Loucy (cell line): ENCODE measurements around the gene PRPH.

Experiments
- EZH2phosphoT487 ChIP-seq: fragments of 200-600 bp; IDR thresholded peaks from 2 replicates; pipeline ENCODE4 v1.6.1; 2018; ENCODE audit warnings: antibody characterized with exemption, mild to moderate bottlenecking, moderate library complexity, borderline replicate concordance
- TF ChIP-seq, protein P1 (sequence below): fragments of 200-600 bp; sonication (generic); conservative IDR thresholded peaks from 2 replicates; pipeline ENCODE4 v1.5.1; 2014; ENCODE audit warnings: mild to moderate bottlenecking, antibody characterized with exemption, low read length

DNA sequence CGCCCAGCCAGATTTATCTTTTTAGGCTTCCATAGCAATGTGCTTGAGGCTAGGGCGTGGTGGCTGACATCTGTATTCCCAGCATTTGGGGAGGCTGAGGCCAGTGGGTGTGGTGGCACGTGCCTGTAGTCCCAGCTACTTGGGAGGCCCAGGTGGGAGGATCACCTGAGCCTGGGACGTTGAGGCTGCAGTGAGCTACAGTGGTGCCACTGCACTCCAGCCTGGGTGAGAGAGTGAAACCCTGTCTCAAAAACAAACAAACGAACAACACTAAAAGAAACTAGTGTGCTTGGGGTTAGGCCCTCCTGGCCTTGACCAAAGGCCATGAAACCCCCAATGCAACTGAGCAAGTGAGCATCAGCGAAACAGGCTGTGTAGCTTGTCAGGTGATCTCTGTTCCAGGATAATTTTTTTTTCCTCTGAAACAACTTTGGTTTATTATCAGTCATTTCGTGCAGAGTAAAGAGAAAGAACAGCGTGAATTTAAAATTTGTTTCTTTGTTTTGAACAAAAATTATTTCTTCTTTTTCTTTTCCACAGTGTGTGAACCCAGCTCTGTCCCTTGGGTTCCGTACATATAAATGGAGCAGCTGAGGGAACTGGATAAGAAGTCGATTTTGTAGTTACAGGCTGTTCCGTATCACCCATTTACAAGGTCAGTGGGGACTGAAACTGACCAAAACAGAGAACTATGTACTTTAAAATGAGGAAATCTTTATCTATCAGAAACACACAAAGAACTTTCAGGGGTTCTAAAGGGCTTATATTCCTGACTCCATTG, 38.9 kb upstream of the PRPH start:
- TF ChIP-seq, protein P1, sequence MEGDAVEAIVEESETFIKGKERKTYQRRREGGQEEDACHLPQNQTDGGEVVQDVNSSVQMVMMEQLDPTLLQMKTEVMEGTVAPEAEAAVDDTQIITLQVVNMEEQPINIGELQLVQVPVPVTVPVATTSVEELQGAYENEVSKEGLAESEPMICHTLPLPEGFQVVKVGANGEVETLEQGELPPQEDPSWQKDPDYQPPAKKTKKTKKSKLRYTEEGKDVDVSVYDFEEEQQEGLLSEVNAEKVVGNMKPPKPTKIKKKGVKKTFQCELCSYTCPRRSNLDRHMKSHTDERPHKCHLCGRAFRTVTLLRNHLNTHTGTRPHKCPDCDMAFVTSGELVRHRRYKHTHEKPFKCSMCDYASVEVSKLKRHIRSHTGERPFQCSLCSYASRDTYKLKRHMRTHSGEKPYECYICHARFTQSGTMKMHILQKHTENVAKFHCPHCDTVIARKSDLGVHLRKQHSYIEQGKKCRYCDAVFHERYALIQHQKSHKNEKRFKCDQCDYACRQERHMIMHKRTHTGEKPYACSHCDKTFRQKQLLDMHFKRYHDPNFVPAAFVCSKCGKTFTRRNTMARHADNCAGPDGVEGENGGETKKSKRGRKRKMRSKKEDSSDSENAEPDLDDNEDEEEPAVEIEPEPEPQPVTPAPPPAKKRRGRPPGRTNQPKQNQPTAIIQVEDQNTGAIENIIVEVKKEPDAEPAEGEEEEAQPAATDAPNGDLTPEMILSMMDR: no peak
- TF ChIP-seq EZH2phosphoT487: no peak
